HFFc6 (cell line): ENCODE data around the gene C11orf24. TPM values are rescaled to one million over a fixed set of nuclear protein-coding genes. Genes with fewer than 3 reads are reported as not detected.
"Not testable (repeated sequence)": the region's sequence is repeated elsewhere in the genome, so short reads cannot be mapped to it uniquely, and the experiment has no call there.

ENCODE experiments used
- DNase-seq: peaks from one replicate; pipeline ENCODE4 v3.0.0-alpha.2; 2018
- H3K27ac Mint-ChIP-seq: 2 replicates; pipeline ENCODE4 v1.8.0; 2020; ENCODE audit warnings: mild to moderate bottlenecking, mixed read lengths
- H3K27me3 Mint-ChIP-seq: 2 replicates; pipeline ENCODE4 v1.8.0; 2021; ENCODE audit warnings: mild to moderate bottlenecking, moderate library complexity, mixed read lengths; ENCODE audit not compliant: insufficient read depth
- H3K36me3 Mint-ChIP-seq: 2 replicates; pipeline ENCODE4 v1.8.0; 2021; ENCODE audit warnings: low read depth, mixed read lengths
- H3K4me1 Mint-ChIP-seq: 2 replicates; pipeline ENCODE4 v1.8.0; 2020; ENCODE audit warnings: low read depth, mixed read lengths
- H3K4me3 Mint-ChIP-seq: 2 replicates; pipeline ENCODE4 v1.8.0; 2020; ENCODE audit warnings: mild to moderate bottlenecking, moderate library complexity, mixed read lengths
- H3K9me3 Mint-ChIP-seq: 2 replicates; pipeline ENCODE4 v1.8.0; 2020; ENCODE audit warnings: mild to moderate bottlenecking, mixed read lengths
- total RNA-seq, 6 experiments: library from RNA; stranded (reverse); fragmentation: NEBNext Ultra II Directional; extraction: Animal tissue kit (Norgen Biotek cat#: 25700); gene quantifications; 2 replicates in 1 of 6; 3 replicates in 5 of 6; pipeline ENCODE4 v1.2.3, GENCODE V29; 2021
- TF ChIP-seq, protein P1 (sequence below): fragments of 200-600 bp; sonication (generic); IDR thresholded peaks from 2 replicates; pipeline ENCODE4 v1.5.0; 2021; ENCODE audit warnings: antibody characterized with exemption, mild to moderate bottlenecking

C11orf24 gene
- total RNA-seq, 6 experiments from 2014 or later = 88.4 to 126 (median 101) TPM

- Mint-ChIP-seq H3K27ac (no peak overlapping the region), H3K9me3 (no peaks in the 10 kb centered on the region), H3K36me3 (peaks cover 4% of the 10 kb centered on the region), H3K4me1 (peaks cover 22% of the 10 kb centered on the region), H3K27me3 (peaks cover 5% of the 10 kb centered on the region; the same call in 1 of the 2 replicates), H3K4me3 (no peak overlapping the region)
- DNase-seq = no peak
- TF ChIP-seq, protein P1, sequence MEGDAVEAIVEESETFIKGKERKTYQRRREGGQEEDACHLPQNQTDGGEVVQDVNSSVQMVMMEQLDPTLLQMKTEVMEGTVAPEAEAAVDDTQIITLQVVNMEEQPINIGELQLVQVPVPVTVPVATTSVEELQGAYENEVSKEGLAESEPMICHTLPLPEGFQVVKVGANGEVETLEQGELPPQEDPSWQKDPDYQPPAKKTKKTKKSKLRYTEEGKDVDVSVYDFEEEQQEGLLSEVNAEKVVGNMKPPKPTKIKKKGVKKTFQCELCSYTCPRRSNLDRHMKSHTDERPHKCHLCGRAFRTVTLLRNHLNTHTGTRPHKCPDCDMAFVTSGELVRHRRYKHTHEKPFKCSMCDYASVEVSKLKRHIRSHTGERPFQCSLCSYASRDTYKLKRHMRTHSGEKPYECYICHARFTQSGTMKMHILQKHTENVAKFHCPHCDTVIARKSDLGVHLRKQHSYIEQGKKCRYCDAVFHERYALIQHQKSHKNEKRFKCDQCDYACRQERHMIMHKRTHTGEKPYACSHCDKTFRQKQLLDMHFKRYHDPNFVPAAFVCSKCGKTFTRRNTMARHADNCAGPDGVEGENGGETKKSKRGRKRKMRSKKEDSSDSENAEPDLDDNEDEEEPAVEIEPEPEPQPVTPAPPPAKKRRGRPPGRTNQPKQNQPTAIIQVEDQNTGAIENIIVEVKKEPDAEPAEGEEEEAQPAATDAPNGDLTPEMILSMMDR = no peak
Measured at GRCh38 chr11:68254421-68254820, 17.4 kb downstream of the C11orf24 start.

DNA sequence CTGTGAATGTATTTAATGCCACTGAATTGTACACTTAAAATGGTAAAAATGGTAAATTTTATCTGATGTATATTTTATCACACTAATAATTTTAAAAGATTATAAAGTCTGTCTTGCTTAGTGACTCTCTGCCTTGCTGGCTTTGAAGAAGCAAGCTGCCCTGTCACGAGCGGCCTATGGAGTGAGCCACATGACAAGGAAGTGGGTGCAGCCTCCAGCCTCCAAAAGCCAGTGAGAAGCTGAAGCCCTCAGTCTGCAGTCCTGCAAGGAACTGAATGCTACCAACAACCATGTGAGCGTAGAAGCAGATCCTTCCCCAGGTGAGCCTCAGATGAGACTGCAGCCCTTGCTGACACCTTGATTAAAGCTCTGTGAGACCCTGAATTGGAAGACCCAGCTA lies 20.0 kb downstream of the C11orf24 start:
- H3K27ac Mint-ChIP-seq = no peak overlapping the region
- peaks cover 11% of the 10 kb centered on the region; the same call in 1 of the 2 replicates for H3K27me3 Mint-ChIP-seq
- no peak overlapping the region for H3K4me3 Mint-ChIP-seq
- H3K4me1 Mint-ChIP-seq = peaks cover 14% of the 10 kb centered on the region
- no peak for DNase-seq
- TF ChIP-seq, protein P1 = no peak
- H3K36me3 Mint-ChIP-seq = peaks cover 7% of the 10 kb centered on the region
- H3K9me3 Mint-ChIP-seq = no peaks in the 10 kb centered on the region

DNA sequence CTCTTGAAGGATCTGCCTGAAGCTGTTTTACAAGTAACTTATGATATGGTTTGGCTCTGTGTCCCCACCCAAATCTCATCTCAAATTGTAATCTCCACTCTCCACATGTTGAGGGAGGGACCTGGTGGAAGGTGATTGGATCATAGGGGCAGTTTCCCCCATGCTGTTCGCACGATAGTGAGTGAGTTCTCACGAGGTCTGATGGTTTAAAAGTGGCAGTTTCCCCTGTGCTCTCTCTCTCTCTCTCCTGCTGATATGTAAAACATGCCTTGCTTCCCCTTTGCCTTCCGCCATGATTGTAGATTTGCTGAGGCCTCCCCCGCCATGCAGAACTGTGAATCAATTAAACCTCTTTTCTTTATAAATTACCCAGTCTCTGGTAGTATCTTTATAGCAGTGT lies 26.9 kb downstream of the C11orf24 start:
- H3K4me1 Mint-ChIP-seq, H3K9me3 Mint-ChIP-seq, DNase-seq, H3K36me3 Mint-ChIP-seq, H3K27ac Mint-ChIP-seq, H3K4me3 Mint-ChIP-seq: not testable (repeated sequence)
- H3K27me3 Mint-ChIP-seq = peaks cover 17% of the 10 kb centered on the region

- H3K36me3 Mint-ChIP-seq, H3K4me1 Mint-ChIP-seq, H3K27ac Mint-ChIP-seq, H3K9me3 Mint-ChIP-seq, H3K4me3 Mint-ChIP-seq, DNase-seq: not testable (repeated sequence)
- peaks cover 11% of the 10 kb centered on the region for H3K27me3 Mint-ChIP-seq
Measured at GRCh38 chr11:68243847-68244246, 27.9 kb downstream of the C11orf24 start.

GRCh38 chr11:68242616-68243015 lies 29.2 kb downstream of the C11orf24 start:
- Mint-ChIP-seq H3K27ac (no peak overlapping the region), H3K4me3 (no peak overlapping the region)

GRCh38 chr11:68231621-68232020 lies 40.2 kb downstream of the C11orf24 start:
- H3K9me3 Mint-ChIP-seq = 0 out of 2 replicates have a peak, but pooled peaks cover 3% of the 10 kb centered on the region

More at GRCh38 chr11:68242616-68243015, 29.2 kb downstream of the C11orf24 start:
- no peak for DNase-seq
- H3K9me3 Mint-ChIP-seq = no peaks in the 10 kb centered on the region
- no peaks in the 10 kb centered on the region; the same call in 1 of the 2 replicates for H3K36me3 Mint-ChIP-seq
- H3K27me3 Mint-ChIP-seq = peaks cover 10% of the 10 kb centered on the region
- TF ChIP-seq, protein P1 = no peak
- no peaks in the 10 kb centered on the region for H3K4me1 Mint-ChIP-seq

More at GRCh38 chr11:68231621-68232020, 40.2 kb downstream of the C11orf24 start:
- TF ChIP-seq, protein P1 = no peak
- no peak for DNase-seq
- Mint-ChIP-seq H3K4me1 (no peaks in the 10 kb centered on the region), H3K36me3 (no peaks in the 10 kb centered on the region), H3K27ac (no peak overlapping the region), H3K4me3 (no peak overlapping the region), H3K27me3 (peaks cover 7% of the 10 kb centered on the region)
